IPS-15b (cell line): ENCODE data around the gene ACTN4.

ENCODE experiments used
- H3K27me3 ChIP-seq: one replicate; pipeline ENCODE4 v1.6.1; 2013; ENCODE audit warnings: low read length; ENCODE audit not compliant: control insufficient read depth, insufficient read depth
- H3K36me3 ChIP-seq: one replicate; pipeline ENCODE4 v1.6.1; 2013; ENCODE audit warnings: low read length; ENCODE audit not compliant: control insufficient read depth, insufficient read depth
- H3K4me1 ChIP-seq: one replicate; pipeline ENCODE4 v1.6.1; 2013; ENCODE audit warnings: mild to moderate bottlenecking, low read length; ENCODE audit not compliant: control insufficient read depth, insufficient read depth
- H3K4me3 ChIP-seq: one replicate; pipeline ENCODE4 v1.5.1; 2013; ENCODE audit warnings: low read depth, low read length
- H3K9ac ChIP-seq: one replicate; pipeline ENCODE4 v1.6.1; 2013; ENCODE audit warnings: low read depth, mild to moderate bottlenecking, low read length
- H3K9me3 ChIP-seq: one replicate; pipeline ENCODE4 v1.6.1; 2013; ENCODE audit warnings: mild to moderate bottlenecking, low read length; ENCODE audit not compliant: control insufficient read depth, insufficient read depth

Gene ACTN4

DNA sequence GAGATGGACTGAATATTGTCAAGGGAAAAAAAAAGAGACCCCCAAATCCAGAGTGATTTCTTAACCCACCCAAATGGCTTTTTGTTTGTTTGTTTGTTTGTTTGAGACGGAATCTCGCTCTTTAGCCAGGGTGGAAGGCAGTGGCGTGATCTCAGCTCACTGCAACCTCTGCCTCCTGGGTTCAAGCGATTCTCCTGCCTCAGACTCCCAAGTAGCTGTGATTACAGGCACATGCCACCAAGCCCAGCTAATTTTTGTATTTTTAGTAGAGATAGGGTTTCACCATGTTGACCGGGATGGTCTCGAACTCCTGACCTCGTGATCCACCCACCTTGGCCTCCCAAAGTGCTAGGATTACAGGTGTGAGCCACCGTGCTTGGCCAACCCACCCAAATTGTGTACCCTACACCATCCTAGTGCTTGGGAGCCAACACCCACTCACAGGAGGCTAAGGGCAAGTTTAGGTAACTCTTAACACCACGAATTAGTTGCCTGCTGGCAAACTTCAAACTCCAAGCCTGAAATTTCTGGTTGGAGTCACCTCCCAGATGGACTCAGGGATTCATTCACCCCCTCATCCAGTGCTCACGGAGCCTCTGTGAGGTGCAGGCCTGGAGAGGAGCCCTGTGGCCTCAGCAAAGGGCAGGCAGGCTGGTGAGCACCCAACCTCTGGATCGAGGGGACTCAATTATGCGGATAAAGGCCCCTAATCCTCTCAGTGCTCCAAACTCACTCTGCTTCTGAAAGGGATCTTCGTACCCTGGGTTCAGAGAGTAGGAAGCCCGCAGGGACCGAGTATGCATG is 37.6 kb downstream of the ACTN4 start:
- Histone ChIP-seq H3K27me3 (no peaks in the 10 kb centered on the region), H3K4me3 (no peak overlapping the region), H3K9ac (peak overlapping the region; percentile 18), H3K36me3 (peaks cover 5% of the 10 kb centered on the region), H3K9me3 (no peaks in the 10 kb centered on the region), H3K4me1 (peaks cover 39% of the 10 kb centered on the region)

DNA sequence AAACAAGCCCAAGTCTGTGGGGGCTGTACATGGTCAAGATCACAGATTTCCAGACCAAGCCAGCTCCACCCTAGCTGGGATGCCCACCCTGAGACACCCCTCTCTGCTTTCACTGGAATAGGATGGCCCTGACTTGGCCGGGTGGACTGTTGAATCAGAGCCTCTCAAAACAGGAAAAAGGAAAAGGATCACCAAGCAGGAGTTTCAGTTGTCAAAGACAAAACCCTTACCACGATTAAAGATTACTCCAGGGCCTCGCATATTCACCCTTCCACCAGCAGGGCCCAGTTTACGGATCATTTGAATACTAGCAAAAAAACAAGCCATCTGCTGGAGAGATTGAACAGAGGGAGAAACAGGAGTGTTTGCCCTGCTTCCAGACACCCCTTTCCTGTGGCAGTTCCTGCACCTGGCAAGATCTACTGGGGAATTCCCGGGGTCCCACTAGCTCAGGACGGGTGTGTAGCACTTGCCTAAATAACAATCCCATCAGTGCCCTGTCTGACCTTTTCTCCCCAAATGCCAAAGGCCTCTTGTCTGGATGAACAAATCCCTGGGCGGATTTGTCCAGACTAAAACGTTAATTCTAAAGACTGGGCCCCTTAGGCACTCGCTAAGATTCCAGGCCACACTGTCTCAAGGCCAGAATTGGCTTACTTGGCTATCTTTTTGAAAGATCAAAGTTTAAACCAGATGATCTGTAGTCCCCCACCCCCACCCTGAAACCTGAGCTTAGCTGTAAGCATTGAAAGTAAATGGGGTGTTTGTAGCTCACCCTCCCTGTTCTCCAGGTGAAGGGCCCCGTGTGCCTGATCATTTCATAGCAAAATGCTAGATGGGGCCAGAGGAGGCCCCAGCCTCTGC is 38.4 kb downstream of the ACTN4 start:
- H3K9ac ChIP-seq, result peak overlapping the region; percentile 18
- H3K36me3 ChIP-seq, result peaks cover 5% of the 10 kb centered on the region
- no peaks in the 10 kb centered on the region for H3K9me3 ChIP-seq
- no peaks in the 10 kb centered on the region for H3K27me3 ChIP-seq
- H3K4me3 ChIP-seq, result no peak overlapping the region
- peaks cover 40% of the 10 kb centered on the region for H3K4me1 ChIP-seq

DNA sequence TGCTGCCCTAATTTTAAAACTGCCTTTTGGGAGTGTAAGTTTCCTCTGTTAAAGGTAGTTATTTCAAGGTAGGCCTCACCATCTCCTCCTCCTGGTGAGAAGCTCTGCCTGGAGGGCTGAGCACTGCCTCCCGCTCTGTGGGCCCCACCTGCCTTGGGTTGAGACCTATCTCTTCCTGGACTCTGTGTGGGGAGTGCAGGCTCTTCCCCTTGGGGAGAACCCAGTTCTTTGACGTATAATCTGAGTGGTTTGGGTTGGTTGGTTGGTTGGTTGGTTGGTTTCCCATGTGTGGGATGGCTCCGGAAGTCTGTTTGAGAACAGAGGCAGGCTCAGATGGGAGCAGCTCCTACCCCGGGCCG is 39.1 kb downstream of the ACTN4 start:
- Histone ChIP-seq H3K4me3 (no peak overlapping the region), H3K9me3 (no peaks in the 10 kb centered on the region), H3K9ac (peak overlapping the region; percentile 14), H3K4me1 (peaks cover 40% of the 10 kb centered on the region), H3K27me3 (no peaks in the 10 kb centered on the region), H3K36me3 (peaks cover 2% of the 10 kb centered on the region)

DNA sequence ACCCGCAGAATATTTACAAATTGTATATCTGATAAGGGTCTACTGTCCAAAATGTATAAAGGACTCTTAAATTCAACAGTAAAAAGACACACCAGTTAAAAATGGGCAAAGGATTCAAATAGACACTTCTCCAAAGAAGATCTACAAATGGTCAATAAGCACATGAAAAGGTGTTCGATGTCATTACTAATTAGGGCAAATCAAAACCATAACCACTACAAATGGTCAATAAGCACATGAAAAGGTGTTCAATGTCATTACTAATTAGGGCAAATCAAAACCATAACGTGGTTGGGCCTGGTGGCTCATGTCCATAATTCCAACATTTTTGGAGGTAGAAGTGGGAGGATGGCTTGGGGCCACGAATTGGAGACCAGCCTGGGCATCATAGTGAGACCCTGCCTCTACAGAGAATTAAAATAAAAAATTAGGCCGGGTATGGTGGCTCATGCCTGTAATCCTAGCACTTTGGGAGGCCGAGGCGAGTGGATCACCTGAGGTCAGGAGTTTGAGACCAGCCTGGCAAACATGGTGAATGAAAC is 40.5 kb downstream of the ACTN4 start:
- H3K36me3 ChIP-seq, result peaks cover 10% of the 10 kb centered on the region
- no peak overlapping the region for H3K4me3 ChIP-seq
- no peaks in the 10 kb centered on the region for H3K27me3 ChIP-seq
- H3K9ac ChIP-seq, result no peak overlapping the region
- H3K4me1 ChIP-seq, result peaks cover 39% of the 10 kb centered on the region
- H3K9me3 ChIP-seq, result no peaks in the 10 kb centered on the region

DNA sequence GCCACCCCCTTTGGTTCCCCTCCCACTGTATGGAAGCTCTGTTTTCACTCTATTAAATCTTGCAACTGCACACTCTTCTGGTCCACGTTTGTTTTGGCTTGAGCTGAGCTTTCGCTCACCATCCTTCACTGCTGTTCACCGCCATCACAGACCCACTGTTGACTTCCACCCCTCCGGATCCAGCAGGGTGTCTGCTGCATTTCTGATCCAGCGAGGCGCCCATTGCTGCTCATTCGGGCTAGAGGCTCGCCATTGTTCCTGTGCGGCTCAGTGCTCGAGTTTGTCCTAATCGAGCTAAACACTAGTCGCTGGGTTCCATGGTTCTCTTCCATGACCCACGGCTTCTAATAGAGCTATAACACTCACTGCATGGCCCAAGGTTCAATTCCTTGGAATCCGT is 42.7 kb downstream of the ACTN4 start:
- Histone ChIP-seq H3K4me1 (peaks cover 23% of the 10 kb centered on the region), H3K9me3 (no peaks in the 10 kb centered on the region), H3K4me3 (no peak overlapping the region), H3K9ac (no peak overlapping the region), H3K36me3 (peaks cover 16% of the 10 kb centered on the region), H3K27me3 (no peaks in the 10 kb centered on the region)

DNA sequence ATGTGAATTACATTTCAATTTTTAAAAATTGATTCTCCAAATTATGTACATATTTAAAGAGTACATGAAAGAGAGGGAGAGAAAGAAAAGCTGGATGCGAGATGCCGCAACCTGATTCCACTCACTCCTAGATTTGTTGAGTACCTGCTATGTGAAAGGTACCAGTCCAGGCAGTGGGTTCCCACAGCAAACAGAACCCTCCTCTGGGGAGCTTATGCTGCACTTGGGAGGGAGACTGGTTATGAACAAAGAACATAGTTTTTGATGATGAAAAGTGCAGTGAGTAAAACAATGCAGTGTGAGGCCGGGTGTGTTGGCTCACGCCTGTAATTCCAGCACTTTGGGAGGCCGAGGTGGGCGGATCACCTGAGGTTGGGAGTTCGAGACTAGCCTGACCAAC is 43.4 kb downstream of the ACTN4 start:
- Histone ChIP-seq H3K4me3 (no peak overlapping the region), H3K9ac (no peak overlapping the region), H3K27me3 (no peaks in the 10 kb centered on the region), H3K36me3 (peaks cover 16% of the 10 kb centered on the region), H3K9me3 (no peaks in the 10 kb centered on the region), H3K4me1 (peaks cover 16% of the 10 kb centered on the region)

DNA sequence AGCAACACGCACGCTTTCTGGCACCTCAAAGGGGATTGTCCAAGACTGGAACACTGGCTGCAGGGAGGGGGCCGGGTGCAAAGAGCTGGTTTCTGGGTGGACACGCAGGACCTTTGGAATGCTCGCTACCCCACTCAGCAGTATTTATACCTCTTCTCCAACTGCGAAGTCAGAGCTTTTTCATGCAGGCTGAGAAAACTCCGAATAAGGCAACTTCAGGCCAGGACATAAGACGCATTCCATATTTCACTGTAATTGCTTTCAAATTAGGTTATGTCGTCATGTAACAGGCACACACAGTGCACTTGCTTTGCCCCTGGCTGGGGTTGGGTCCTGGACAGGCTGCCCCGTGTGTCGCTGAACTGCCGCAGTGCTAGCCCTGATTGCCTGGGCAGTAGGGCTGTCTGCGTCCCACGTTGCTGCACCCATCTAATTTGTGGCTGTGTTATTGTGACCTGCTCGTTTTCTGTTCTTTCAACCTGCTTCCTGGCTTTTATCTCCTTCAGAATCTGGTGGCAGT is 44.5 kb downstream of the ACTN4 start:
- H3K4me3 ChIP-seq, result no peak overlapping the region
- H3K9ac ChIP-seq, result no peak overlapping the region
- H3K4me1 ChIP-seq, result peaks cover 7% of the 10 kb centered on the region
- H3K9me3 ChIP-seq, result no peaks in the 10 kb centered on the region
- no peaks in the 10 kb centered on the region for H3K27me3 ChIP-seq
- H3K36me3 ChIP-seq, result peaks cover 22% of the 10 kb centered on the region

DNA sequence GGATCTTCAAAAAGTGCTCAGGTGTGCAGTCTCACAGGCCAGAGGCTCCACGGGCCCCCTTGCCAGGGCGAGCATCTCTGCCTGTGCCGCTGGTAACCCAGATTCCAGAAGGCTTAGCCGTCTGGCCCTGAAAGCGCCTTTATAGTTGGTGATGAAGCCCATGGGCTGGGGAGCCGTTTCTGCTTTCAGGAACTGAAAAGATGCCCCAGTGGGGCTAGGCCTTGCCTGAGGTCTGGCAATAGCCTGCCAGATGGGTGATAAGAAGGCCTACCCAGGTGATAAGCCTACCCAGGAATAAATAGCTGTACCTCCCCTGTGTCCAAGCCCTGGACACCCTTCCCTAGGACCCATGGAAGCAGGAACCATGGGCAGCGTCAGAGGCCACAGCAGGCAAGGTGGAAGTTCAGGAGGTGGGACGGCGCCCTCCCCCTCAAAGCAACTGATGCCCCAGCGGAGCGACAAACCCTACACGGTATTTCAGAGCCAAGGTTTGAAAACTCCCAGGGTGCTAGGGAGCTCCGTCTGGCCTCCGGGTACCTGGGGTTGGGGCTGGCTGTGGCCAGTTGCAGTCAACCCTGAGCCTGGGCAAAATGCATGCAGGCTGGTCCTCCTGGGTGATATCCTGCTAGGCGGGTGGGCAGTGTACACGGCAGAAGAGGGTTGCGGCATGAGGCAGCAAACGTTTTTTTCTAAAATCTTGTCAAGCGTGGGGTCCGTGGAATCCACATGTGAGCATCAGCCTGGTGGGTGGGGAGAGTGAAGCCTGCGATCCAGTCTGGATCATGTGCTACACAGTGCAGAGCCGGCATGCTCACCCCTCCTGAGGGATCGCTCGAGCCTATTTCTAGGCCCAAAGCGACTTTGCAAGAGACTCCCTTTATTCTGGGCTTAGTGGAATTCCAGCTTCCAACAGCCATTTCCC is 45.3 kb downstream of the ACTN4 start:
- Histone ChIP-seq H3K4me1 (peaks cover 7% of the 10 kb centered on the region), H3K27me3 (no peaks in the 10 kb centered on the region), H3K36me3 (peaks cover 26% of the 10 kb centered on the region), H3K9me3 (no peaks in the 10 kb centered on the region), H3K4me3 (no peak overlapping the region), H3K9ac (peak overlapping the region; percentile 47)

DNA sequence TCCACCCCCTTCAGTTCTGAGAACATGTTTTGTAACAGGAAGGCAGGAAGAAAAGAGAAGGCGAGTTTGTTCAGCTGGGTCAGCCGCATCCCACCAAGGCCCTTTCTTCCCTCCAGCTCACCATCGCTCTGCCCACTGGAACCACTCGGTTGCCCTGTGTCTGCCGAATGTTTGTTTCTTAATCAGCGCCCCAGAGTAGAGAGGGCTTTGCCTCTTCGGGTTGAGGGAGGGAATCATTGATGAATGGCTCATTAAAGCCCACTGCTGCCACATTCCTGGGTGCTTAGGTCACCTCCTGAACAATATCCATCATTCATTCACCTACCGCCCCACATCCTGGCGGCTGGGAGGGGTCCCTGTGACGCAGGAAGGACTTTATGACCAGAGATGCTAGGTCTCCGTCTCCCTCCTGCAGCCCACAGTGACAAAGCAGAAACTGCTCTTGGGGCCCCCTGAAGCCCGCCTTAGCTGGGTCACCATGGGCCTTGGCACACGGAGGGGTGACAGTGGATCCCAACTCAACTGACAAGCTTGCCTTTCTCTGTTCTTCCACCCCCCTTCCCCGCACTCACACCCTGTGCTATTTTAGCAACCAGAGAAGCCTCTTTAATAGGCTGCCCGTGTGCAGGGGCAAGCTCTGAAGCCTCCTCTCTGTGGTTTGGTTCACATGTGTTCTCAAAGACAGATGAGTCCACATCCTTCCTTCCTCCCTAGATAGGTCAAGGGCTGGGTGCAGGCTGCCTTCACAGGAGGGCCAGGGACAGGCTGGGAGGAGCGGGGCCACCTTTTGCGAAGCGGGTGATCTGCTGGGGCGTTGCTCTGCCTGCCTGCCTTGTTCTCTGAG is 46.2 kb downstream of the ACTN4 start:
- H3K4me1 ChIP-seq, result peaks cover 15% of the 10 kb centered on the region
- no peaks in the 10 kb centered on the region for H3K27me3 ChIP-seq
- no peak overlapping the region for H3K9ac ChIP-seq
- H3K36me3 ChIP-seq, result peaks cover 28% of the 10 kb centered on the region
- H3K4me3 ChIP-seq, result no peak overlapping the region
- no peaks in the 10 kb centered on the region for H3K9me3 ChIP-seq

DNA sequence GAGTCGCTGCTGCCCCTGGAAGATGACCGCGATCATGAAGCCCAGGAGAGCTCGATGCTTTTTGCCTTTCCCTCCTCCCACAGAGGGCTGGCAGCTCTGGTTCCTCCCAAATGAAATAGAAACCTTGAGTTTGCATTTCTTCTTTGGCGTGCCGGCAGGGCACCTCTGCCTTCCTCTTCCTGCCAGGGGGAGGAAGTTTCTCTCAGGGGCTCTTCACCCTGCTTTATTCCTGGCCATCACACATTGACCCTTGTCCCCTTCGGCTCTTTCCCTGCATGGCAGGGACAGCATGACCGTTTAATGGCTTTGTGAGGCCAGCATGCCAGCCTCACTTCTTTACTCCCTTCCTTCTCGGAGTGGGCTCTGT is 47.9 kb downstream of the ACTN4 start:
- H3K9ac ChIP-seq, result no peak overlapping the region
- H3K27me3 ChIP-seq, result no peaks in the 10 kb centered on the region
- H3K36me3 ChIP-seq, result peaks cover 35% of the 10 kb centered on the region
- no peaks in the 10 kb centered on the region for H3K9me3 ChIP-seq
- H3K4me3 ChIP-seq, result no peak overlapping the region
- peaks cover 14% of the 10 kb centered on the region for H3K4me1 ChIP-seq
